Measurements from ENCODE around the gene ORMDL3. TPM values are rescaled to one million over a fixed set of nuclear protein-coding genes. Genes with fewer than 3 reads are reported as not detected.

Gene ORMDL3
- total RNA-seq, 1 donor from 2014 or later: 38.5 TPM

DNA sequence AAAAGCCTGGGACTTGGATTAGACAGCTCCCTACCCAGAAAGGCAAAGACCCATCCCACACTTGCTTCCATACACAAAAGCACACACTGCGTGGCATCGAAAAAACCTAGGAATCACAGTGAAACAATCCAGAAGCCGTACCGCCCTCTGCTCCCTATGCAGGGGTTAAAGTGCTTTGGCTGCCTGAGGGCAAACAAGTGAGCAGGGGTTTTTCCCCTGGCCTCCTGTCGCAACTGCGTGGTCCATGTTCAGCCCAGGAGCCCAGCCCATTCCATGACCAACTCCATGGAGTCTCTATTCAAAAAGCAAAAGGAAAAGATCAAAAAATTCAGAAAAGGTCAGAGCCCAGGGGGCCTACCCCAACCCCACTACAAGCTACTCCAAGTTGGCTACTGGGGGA lies 5.4 kb downstream of the ORMDL3 start:
- Mint-ChIP-seq H3K27me3 (no peaks in the 10 kb centered on the region), H3K4me3 (no peak overlapping the region), H3K27ac (peak overlapping the region; percentile 76), H3K4me1 (peaks cover 51% of the 10 kb centered on the region), H3K9me3 (no peaks in the 10 kb centered on the region), H3K36me3 (ENCODE audit: low read depth) (peaks cover 40% of the 10 kb centered on the region)
- ChIA-PET POLR2A (no interaction called here), CTCF (no interaction called here)
- no peak for DNase-seq
- TF ChIP-seq, protein P1, sequence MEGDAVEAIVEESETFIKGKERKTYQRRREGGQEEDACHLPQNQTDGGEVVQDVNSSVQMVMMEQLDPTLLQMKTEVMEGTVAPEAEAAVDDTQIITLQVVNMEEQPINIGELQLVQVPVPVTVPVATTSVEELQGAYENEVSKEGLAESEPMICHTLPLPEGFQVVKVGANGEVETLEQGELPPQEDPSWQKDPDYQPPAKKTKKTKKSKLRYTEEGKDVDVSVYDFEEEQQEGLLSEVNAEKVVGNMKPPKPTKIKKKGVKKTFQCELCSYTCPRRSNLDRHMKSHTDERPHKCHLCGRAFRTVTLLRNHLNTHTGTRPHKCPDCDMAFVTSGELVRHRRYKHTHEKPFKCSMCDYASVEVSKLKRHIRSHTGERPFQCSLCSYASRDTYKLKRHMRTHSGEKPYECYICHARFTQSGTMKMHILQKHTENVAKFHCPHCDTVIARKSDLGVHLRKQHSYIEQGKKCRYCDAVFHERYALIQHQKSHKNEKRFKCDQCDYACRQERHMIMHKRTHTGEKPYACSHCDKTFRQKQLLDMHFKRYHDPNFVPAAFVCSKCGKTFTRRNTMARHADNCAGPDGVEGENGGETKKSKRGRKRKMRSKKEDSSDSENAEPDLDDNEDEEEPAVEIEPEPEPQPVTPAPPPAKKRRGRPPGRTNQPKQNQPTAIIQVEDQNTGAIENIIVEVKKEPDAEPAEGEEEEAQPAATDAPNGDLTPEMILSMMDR (IDR thresholded peaks at IDR 0.05): no peak
- intact Hi-C loops (cut with micrococcal nuclease): loop anchor here (10.0 kb wide), 1 partner anchor 363 kb away; the partner anchor contains the start of gene CDC6
- no peak for ATAC-seq (ENCODE audit: low read depth)

DNA sequence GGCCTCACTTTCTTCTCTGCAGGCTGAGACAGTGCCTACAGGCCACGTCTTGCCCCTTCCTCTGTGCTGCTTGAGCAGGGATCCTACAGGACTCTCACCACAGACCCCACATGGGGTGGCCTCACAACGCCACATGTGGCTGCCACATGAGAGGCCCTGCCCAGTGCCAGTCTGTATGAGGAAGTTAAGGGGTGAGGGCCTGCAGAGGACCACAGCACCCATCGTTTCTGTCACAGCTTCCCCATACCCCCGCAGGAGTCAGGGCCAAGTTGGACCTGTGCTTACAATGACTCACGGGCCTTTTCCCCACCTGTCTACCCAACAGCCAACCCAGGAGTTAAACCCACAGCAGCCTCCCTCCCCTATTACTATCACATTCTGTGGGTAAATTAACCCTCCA lies 6.1 kb downstream of the ORMDL3 start:
- ChIA-PET CTCF (no interaction called here), POLR2A (no interaction called here)
- Mint-ChIP-seq H3K27ac (peak overlapping the region; percentile 76), H3K4me3 (no peak overlapping the region), H3K36me3 (ENCODE audit: low read depth) (peaks cover 43% of the 10 kb centered on the region), H3K4me1 (peaks cover 49% of the 10 kb centered on the region), H3K27me3 (no peaks in the 10 kb centered on the region), H3K9me3 (no peaks in the 10 kb centered on the region)
- DNase-seq: no peak
- TF ChIP-seq, protein P1 (IDR thresholded peaks at IDR 0.05): no peak
- ATAC-seq (ENCODE audit: low read depth): peak; percentile 53
- intact Hi-C loops (cut with micrococcal nuclease): loop anchor here (10.0 kb wide), 1 partner anchor 363 kb away; the partner anchor contains the start of gene CDC6

DNA sequence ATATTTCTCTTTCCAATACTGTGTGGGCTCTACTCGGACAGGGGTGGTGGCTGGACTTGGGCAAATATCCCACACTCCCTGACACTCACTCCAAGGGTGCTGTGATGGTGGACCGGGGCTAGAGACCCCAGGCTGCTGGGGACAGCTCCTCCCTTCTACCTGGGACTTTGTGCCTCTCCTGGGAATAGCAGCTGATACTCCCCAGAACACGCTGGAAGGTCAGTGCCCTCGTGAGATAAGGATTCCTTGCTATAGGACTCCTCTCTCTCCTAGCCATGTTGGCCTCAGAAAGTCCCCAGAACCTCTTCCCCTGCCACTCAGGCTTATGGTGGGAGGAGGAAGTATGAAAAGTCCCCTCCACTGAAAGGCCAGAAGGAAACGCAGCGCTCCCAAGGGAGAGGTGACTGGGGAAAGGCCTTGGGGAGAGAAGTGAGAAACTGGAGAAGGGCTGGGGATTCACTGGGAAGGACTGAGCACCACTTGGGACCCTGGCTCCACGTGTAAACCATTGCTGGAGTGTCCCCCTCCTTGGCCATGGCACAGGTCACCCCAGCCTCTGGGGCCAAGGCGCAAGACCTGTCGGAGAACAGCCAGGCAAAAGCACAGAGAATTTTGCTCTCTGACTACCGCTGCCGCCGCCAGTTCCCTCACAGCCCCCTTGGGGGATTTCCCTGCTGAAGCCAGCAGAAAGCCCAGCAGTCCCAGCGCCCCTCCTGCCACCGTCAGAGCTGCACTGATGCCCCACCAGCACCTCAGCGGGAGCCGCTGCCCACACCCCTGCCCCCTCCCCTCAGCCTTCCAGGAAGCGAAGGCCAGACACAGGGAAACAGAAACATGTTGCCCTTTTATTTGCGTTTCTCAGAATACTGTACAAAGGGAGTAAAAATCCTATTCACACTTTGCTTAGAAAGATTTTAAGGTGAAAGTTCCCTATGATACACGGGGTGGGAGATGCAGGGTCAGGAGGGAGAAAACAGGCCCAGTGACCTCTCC lies 6.9 kb downstream of the ORMDL3 start:
- Mint-ChIP-seq H3K4me1 (peaks cover 43% of the 10 kb centered on the region), H3K27me3 (no peaks in the 10 kb centered on the region), H3K4me3 (peak overlapping the region; percentile 19), H3K27ac (peak overlapping the region; percentile 76), H3K36me3 (ENCODE audit: low read depth) (peaks cover 43% of the 10 kb centered on the region), H3K9me3 (no peaks in the 10 kb centered on the region)
- POLR2A ChIA-PET: no interaction called here
- intact Hi-C loops (cut with micrococcal nuclease): loop anchor here (10.0 kb wide), 1 partner anchor 364 kb away; the partner anchor contains the start of gene CDC6
- TF ChIP-seq, protein P1 (IDR thresholded peaks at IDR 0.05): no peak
- CTCF ChIA-PET: no interaction called here
- peak; percentile 74 for ATAC-seq (ENCODE audit: low read depth)
- DNase-seq: no peak

- peaks cover 39% of the 10 kb centered on the region for H3K36me3 Mint-ChIP-seq (ENCODE audit: low read depth)
- TF ChIP-seq, protein P1 (IDR thresholded peaks at IDR 0.05): no peak
- ChIA-PET CTCF (no interaction called here), POLR2A (no interaction called here)
- H3K9me3 Mint-ChIP-seq: no peaks in the 10 kb centered on the region
- intact Hi-C loops (cut with micrococcal nuclease): no loop called here
- no peak for DNase-seq
- no peaks in the 10 kb centered on the region for H3K27me3 Mint-ChIP-seq
- no peak for ATAC-seq (ENCODE audit: low read depth)
- H3K4me3 Mint-ChIP-seq: no peak overlapping the region
- H3K27ac Mint-ChIP-seq: no peak overlapping the region
- H3K4me1 Mint-ChIP-seq: peaks cover 32% of the 10 kb centered on the region
Observed at GRCh38 chr17:39919087-39919683, 8.2 kb downstream of the ORMDL3 start.

GRCh38 chr17:39916918-39917317 lies 10.5 kb downstream of the ORMDL3 start:
- no peak overlapping the region for H3K27ac Mint-ChIP-seq
- ATAC-seq (ENCODE audit: low read depth) (no peak), DNase-seq (no peak)
- intact Hi-C loops (cut with micrococcal nuclease): no loop called here
- no peaks in the 10 kb centered on the region for H3K27me3 Mint-ChIP-seq
- ChIA-PET POLR2A (no interaction called here), CTCF (interaction anchor here (1.0 kb wide), 1 partner anchor 295 kb away, joined by 3 read pairs; no protein-coding TSS in a partner anchor)
- H3K9me3 Mint-ChIP-seq: no peaks in the 10 kb centered on the region
- TF ChIP-seq, protein P1 (IDR thresholded peaks at IDR 0.05): no peak
- H3K36me3 Mint-ChIP-seq (ENCODE audit: low read depth): peaks cover 30% of the 10 kb centered on the region
- H3K4me1 Mint-ChIP-seq: peaks cover 30% of the 10 kb centered on the region
- no peak overlapping the region for H3K4me3 Mint-ChIP-seq
